ENCODE results near the gene RPUSD1.
A peak's percentile ranks its signal among the peaks of the same experiment; 100 is the strongest.

RPUSD1 gene

DNA sequence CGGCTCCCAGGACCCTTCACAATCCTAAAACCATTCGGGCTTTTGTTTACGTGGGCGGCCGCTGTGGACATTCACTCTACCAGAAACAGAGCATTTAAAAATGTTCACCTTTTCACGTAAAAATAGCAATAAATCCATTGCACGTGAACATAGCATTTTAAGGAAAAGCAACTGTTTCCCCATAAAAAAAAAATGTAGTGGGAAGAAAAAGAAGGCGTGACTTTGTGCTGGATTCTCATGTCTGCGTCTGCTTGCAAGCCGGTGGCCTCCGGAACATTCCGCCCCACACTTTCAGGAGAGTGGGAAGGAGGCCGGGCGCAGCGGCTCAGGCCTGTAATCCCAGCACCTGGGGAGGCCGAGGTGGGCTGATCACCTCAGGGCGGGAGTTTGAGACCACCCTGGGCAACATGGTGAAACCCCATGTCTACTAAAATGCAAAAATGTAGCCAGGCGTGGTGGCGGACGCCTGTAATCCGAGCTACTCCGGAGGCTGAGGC, 25.8 kb upstream of the RPUSD1 start:
- Mint-ChIP-seq H3K27ac (no peak overlapping the region), H3K36me3 (ENCODE audit: insufficient read depth) (peaks cover 4% of the 10 kb centered on the region), H3K4me3 (no peak overlapping the region), H3K4me1 (ENCODE audit: low read depth in 2 of 2) (no peaks in the 10 kb centered on the region), H3K27me3 (peaks cover 16 to 27% of the 10 kb centered on the region in 2 donors), H3K9me3 (no peaks in the 10 kb centered on the region)
- DNase-seq (no peak), ATAC-seq (replicated peaks) (no peak)

DNA sequence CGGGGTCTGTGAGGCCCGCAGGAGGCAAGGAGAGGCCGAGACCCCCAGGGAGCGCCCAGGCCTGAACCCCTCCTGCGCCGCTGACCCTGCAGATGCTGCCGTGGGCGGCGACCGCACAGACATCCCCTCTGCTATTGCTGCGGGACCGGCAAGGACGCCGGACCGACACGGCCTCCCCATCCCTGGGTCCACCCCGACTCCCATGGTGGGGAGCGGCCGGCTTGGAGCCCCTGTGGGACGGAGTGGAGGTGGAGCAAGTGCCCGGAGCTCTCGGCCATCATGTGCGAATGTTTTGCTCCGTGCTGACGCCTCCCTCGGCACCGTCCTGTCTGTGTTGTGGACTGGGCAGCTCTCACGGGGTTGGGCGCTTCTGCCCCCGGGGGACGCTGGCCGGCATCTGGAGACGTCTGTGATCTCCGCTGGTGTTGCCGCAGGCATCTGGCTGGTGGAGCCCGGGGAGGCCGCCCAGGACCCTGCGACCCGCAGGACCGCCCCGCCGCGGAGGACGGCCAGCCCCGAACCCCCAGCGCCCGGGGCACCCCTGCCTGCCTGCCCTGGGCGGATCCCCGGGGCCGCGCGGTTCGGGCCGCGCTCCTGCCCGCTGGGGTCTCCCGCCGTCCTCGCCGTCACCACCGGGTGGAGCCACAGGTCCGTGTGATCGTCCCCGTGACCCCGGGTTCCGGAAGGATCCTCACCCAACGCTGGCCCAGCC, 25.2 kb upstream of the RPUSD1 start:
- Mint-ChIP-seq H3K4me1 (ENCODE audit: low read depth in 2 of 2) (peaks cover 0 to 3% of the 10 kb centered on the region in 2 donors), H3K4me3 (no peak overlapping the region), H3K36me3 (ENCODE audit: insufficient read depth) (peaks cover 4% of the 10 kb centered on the region), H3K27ac (no peak overlapping the region), H3K27me3 (peaks cover 16 to 27% of the 10 kb centered on the region in 2 donors), H3K9me3 (no peaks in the 10 kb centered on the region)
- DNase-seq (no peak), ATAC-seq (replicated peaks) (peak; percentile 62)

DNA sequence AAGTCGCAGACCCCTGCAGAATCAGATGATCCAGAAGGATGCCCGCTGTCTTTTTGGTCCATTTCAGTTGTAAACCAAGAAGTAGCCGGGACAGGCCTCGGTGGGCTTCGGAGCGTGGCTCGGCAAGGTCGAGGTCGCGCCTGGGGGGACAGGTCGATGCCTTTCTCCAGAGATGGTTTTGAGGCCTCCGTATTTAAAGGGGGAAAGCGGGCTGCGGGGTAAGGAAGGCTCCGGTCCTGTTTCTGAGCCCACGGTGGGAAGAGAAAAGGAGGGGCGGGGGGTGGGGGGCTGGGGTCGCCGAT, 19.9 kb upstream of the RPUSD1 start:
- no peak for ATAC-seq (replicated peaks)

DNA sequence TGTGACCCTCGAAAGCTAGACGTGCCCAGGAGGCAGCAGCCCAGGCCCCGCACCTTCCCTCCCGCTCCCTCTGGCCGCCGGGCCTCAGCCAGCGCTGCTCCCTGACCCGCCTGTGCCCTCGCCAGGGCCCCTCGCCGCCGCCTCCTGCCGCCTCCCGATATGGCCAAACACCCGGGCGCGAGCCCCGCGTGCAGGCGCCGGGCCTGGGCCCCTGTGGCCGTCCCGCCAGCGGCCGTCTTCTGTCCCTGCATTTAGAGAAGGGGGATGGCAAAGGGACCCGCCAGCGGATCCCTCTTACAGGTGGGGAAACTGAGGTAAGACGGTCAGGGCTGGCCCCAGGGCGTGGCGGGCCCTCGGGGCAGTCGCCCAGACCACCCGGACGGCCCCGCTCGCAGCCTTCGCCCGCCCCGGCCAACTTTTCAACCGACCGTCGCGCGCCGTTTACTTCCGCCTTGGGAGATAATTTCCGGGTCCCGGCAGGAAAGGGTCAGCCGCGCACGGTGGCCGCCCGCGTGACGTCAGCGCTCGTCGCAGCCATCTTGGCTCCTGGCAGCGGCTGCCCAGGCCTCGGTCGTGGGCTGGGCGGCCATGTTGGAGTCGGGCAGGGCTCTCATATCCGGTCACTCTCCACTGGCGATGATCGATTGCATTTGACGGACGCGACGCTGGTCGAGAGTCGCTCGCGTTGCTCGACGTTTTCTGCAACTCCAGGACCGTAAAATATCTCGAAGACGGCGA, 19.3 kb upstream of the RPUSD1 start:
- Mint-ChIP-seq H3K27me3 (peaks cover 9 to 21% of the 10 kb centered on the region in 2 donors), H3K27ac (peak overlapping the region; percentile 89 to 97), H3K4me3 (peak overlapping the region; percentile 89 to 98), H3K9me3 (no peaks in the 10 kb centered on the region), H3K4me1 (ENCODE audit: low read depth in 2 of 2) (peaks cover 6 to 9% of the 10 kb centered on the region in 2 donors), H3K36me3 (ENCODE audit: insufficient read depth) (peaks cover 22% of the 10 kb centered on the region)
- DNase-seq: peak; percentile 66 to 79 (median 79)
- ATAC-seq (replicated peaks): peak; percentile 94

More for the DNA sequence above, 19.9 kb upstream of the RPUSD1 start:
- H3K36me3 Mint-ChIP-seq (ENCODE audit: insufficient read depth): peaks cover 22% of the 10 kb centered on the region
- H3K27ac Mint-ChIP-seq: peak overlapping the region; percentile 89 to 97
- peak overlapping the region; percentile 89 to 98 for H3K4me3 Mint-ChIP-seq
- no peak for DNase-seq
- H3K9me3 Mint-ChIP-seq: no peaks in the 10 kb centered on the region
- peaks cover 14 to 23% of the 10 kb centered on the region in 2 donors for H3K27me3 Mint-ChIP-seq
- H3K4me1 Mint-ChIP-seq (ENCODE audit: low read depth in 2 of 2): peaks cover 6 to 9% of the 10 kb centered on the region in 2 donors

DNA sequence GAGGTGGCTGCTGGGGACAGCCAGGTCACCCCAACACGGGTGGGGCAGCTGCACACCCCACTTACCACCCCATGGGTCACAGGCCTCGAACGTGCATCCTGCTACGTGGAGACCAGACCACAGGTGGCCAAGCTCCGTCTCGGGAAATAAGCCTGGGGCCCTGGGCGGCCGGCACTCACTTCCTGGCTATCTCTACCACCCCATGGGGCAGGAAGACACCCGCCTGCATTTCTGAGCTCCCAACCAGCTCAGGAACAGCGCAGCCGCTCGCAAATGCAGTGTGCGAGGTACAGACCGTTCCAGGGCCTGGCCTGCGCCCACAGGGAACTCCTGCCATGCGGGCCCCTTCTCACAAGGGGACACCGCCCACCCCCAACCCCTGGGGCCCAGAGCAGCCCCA, 17.3 kb upstream of the RPUSD1 start:
- Mint-ChIP-seq H3K36me3 (ENCODE audit: insufficient read depth) (peaks cover 18% of the 10 kb centered on the region), H3K4me3 (peak overlapping the region in 1 of 2 donors; percentile 98), H3K27ac (peak overlapping the region in 1 of 2 donors; percentile 97), H3K27me3 (peaks cover 0 to 23% of the 10 kb centered on the region in 2 donors), H3K9me3 (no peaks in the 10 kb centered on the region), H3K4me1 (ENCODE audit: low read depth in 2 of 2) (peaks cover 6 to 9% of the 10 kb centered on the region in 2 donors)
- DNase-seq: no peak
- ATAC-seq (replicated peaks): no peak

DNA sequence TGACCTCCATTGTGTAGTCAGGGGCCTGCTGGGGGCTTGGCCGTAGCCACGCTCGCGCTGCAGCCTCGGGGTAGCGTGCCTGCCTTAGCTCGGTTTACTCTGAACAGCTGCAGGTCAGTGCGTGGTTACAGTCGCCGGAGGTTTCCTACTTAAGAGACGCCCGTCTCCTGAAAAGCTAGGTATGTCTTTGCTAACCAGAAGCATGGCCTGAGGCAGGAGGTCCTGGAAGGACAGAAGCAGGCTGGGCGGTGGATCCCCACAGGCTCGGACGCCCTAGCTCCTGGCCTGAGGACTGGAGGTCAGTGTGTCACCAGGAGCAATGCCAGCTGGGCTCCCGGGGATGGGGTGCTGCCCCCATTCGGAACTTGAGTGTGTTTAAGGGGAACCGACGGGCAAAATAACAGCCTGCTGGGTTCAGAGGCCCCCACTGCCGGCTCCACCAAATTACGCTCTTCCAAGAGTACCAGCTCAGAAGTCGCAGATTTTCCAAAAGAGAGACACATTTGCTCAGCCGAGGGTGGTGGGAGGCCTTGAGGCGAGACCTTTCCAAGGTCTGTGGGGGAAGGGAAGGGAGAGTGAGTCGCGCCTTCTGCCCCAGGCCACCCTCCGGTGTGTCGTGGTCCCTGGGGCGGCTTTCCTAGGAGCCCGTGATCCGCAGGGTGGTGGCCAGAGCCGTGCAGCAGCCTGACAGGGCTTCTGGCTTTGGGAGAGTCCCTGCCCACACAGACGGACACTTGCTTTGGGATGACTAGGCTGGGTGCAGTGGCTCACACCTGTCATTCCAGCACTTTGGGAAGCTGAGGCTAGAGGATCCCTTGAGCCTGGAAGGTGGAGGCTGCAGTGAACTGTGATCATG, 16.2 kb upstream of the RPUSD1 start:
- Mint-ChIP-seq H3K4me1 (ENCODE audit: low read depth in 2 of 2) (peaks cover 6 to 9% of the 10 kb centered on the region in 2 donors), H3K9me3 (no peaks in the 10 kb centered on the region), H3K36me3 (ENCODE audit: insufficient read depth) (peaks cover 18% of the 10 kb centered on the region), H3K27me3 (peaks cover 0 to 21% of the 10 kb centered on the region in 2 donors), H3K27ac (no peak overlapping the region), H3K4me3 (no peak overlapping the region)
- no peak for DNase-seq
- no peak for ATAC-seq (replicated peaks)

DNA sequence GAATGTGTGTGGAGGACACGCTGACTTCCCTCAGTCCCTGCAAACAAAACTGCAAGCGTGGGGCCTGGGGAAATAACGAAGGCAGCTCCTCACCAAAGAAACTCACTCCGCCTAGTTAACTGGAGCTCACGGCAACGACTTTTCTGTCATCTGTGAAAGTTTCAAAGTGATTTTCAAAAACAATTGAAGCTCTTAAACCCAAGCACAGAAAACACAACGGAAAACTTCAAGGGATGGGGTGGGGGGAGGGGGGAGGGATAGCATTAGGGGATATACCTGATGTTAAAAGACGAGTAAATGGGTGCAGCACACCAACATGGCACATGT, 15.5 kb upstream of the RPUSD1 start:
- Mint-ChIP-seq H3K4me1 (ENCODE audit: low read depth in 2 of 2) (peaks cover 6 to 9% of the 10 kb centered on the region in 2 donors), H3K36me3 (ENCODE audit: insufficient read depth) (peaks cover 18% of the 10 kb centered on the region), H3K27me3 (peaks cover 0 to 28% of the 10 kb centered on the region in 2 donors), H3K27ac (no peak overlapping the region), H3K9me3 (no peaks in the 10 kb centered on the region), H3K4me3 (no peak overlapping the region)
- DNase-seq (no peak), ATAC-seq (replicated peaks) (no peak)

DNA sequence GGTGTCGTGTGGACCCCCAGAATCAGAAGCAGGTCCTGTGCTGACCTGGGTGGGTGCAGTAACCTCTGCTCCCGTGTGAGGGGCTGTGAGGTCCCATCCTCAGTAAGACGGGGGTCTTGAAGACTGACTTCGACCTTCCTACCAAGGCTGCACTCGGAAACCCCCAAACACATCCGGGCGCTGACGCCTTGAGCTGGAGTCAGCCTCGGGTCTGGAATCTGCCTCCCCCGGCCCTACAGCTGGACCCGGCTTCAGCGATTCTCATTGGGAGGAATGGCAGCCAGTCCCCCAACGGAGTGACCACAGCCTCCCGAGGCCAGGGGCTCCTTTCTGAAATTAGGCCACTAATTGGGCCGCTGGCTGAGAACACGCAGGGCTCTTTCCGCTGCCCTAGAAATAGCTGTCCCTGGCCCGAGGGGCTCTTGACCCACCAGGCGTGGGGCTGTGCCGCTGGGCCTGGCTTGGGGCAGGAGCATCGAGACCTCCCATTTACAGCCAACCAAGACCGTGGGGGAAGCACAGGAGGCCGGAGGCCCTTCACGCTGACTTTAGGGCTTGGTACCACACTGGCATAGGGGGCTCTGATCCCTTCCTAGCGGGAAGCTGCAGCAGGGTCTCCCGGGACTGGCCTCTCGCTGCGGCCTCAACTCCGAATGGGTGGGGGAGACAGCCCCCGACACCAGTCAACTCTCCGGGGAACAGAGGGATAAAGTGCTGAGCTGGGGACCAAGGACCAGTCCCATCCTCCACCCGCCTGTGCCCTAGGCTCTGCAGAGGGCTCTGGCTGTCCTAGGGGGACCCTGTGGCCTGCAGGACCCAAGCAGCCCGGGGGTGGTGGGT, 15.0 kb upstream of the RPUSD1 start:
- Mint-ChIP-seq H3K9me3 (no peaks in the 10 kb centered on the region), H3K4me1 (ENCODE audit: low read depth in 2 of 2) (peaks cover 5 to 6% of the 10 kb centered on the region in 2 donors), H3K27me3 (peaks cover 0 to 33% of the 10 kb centered on the region in 2 donors), H3K4me3 (no peak overlapping the region), H3K27ac (no peak overlapping the region), H3K36me3 (ENCODE audit: insufficient read depth) (peaks cover 18% of the 10 kb centered on the region)
- ATAC-seq (replicated peaks): no peak
- no peak for DNase-seq

DNA sequence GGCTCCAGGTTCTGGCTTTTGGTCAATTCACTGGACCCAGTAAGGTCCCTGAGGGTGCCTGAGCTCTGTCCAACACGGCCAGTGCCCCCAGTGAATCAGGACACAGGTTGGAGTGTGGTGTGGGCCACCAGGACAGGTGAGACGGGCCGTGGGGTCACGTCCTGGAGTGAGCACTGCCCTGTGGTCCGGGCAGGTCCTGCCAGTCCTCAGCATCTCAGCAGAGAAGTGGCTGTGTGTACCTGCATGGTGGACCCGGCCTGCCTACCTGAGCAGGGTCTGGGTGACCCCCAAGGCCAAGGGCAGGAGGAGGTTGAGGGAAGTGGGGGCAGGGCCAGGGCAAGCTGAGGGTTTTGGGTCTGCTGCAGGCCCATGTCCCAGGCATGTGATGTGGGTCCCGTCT, 14.3 kb upstream of the RPUSD1 start:
- DNase-seq (no peak), ATAC-seq (replicated peaks) (no peak)
- Mint-ChIP-seq H3K4me1 (ENCODE audit: low read depth in 2 of 2) (peaks cover 0 to 1% of the 10 kb centered on the region in 2 donors), H3K36me3 (ENCODE audit: insufficient read depth) (peaks cover 12% of the 10 kb centered on the region), H3K9me3 (no peaks in the 10 kb centered on the region), H3K4me3 (no peak overlapping the region), H3K27ac (no peak overlapping the region), H3K27me3 (peaks cover 0 to 39% of the 10 kb centered on the region in 2 donors)

DNA sequence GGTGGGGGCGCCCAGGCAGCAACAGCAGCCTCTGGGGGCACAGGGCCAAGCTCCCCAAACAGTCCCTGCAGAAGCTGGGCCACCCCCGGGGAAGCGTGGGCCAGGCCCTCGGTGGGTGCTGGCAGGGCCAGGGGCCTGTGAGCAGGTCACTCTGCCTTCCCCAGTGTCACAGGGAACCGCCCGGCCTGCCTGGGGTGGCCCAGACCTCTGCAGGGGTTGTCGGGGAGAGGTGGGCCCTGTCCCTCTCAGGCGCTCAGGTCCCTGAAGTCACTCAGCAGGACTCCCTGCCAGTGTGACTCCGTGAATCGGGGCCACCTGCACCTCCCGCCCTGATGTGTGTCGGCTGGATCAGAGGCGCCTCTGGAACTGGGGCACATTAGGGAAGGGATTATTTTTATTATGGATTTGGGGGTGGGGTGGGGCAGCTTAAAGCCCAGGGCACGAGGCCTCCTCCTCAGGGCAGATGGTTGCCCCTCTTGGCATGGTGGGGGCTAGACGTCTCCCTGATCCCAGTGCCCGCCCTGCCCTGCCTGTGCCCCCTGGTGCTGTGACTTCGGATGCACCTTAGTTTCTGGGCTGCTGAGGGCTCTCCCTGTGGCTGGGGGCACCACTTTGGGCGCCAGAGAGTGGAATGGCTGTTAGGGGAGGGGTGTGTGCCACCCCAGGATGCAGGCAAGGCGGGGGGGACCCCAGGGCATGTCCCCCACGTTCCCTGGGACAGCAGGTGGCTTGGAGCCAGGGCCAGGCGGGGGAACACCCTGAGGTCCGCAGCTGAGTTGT, 13.6 kb upstream of the RPUSD1 start:
- no peak overlapping the region for H3K4me3 Mint-ChIP-seq
- DNase-seq: no peak
- no peaks in the 10 kb centered on the region for H3K9me3 Mint-ChIP-seq
- H3K27ac Mint-ChIP-seq: no peak overlapping the region
- peaks cover 0 to 39% of the 10 kb centered on the region in 2 donors for H3K27me3 Mint-ChIP-seq
- H3K4me1 Mint-ChIP-seq (ENCODE audit: low read depth in 2 of 2): peaks cover 0 to 1% of the 10 kb centered on the region in 2 donors
- H3K36me3 Mint-ChIP-seq (ENCODE audit: insufficient read depth): peaks cover 6% of the 10 kb centered on the region
- ATAC-seq (replicated peaks): no peak

DNA sequence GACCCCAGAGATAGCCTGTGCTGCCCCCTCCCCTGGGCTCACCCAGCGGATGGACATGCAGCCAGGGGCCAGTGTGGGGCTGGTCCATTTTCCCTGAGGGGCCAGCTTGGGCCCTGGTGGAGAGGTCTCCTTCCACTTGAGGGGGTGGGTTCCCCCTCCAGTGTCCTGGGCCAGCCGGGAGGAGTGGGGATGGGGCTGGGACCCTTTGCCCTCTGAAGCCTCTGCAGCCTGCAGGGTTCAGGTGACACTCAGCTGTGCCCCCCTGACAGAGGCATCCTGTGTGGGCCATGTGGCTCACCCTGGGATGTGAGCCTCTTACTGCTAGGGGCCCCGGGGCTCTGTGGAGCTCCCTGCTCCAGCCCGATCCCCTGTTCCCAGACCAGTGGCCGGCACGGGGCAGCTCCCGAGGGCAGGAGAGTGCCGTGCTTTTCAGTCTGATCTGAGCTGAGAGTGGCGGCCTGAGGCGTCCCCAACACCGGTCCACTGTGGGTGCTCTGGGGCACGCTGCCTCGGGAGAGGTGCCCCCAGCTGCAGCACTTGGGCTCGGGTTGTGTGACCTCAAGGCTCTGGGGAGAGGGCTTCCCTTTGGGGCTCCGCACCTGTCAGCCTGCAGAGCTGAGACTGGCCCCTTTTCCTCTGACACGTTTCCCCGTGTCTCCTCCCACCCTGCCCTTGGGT, 12.8 kb upstream of the RPUSD1 start:
- Mint-ChIP-seq H3K36me3 (ENCODE audit: insufficient read depth) (peaks cover under 1% of the 10 kb centered on the region), H3K9me3 (no peaks in the 10 kb centered on the region), H3K27ac (no peak overlapping the region), H3K4me1 (ENCODE audit: low read depth in 2 of 2) (no peaks in the 10 kb centered on the region), H3K27me3 (peaks cover 0 to 39% of the 10 kb centered on the region in 2 donors), H3K4me3 (no peak overlapping the region)
- DNase-seq: no peak
- ATAC-seq (replicated peaks): no peak
